ENCODE measurements around the gene CRLF1. TPM values are rescaled to one million over a fixed set of nuclear protein-coding genes. Genes with fewer than 3 reads are reported as not detected.

Gene CRLF1
- 309 and 313 TPM in 2 replicates for total RNA-seq

GRCh38 chr19:18606281-18607225, at the start of gene CRLF1:
Gene CRLF1 (minus strand): TSS chr19:18606799. CDS start chr19:18606656, 143 bp downstream.

GRCh38 chr19:18636969-18637629, 30.5 kb upstream of the CRLF1 start, which contains the start of gene KLHL26:
Gene KLHL26 (plus strand): TSS chr19:18637028. CDS start chr19:18637055, 27 bp downstream.

GRCh38 chr19:18612772-18613588, 6.4 kb upstream of the CRLF1 start, which contains the start of gene TMEM59L:
Gene TMEM59L (plus strand): TSS chr19:18612870. CDS start chr19:18612959, 89 bp downstream.

GRCh38 chr19:18588611-18589379, 17.8 kb downstream of the CRLF1 start, which contains the start of gene REX1BD:
Gene REX1BD (plus strand): TSS chr19:18588798. CDS start chr19:18588802, 4 bp downstream.

GRCh38 chr19:18571564-18572344, 34.8 kb downstream of the CRLF1 start, which contains the start of gene UBA52:
Gene UBA52 (plus strand): TSS chr19:18571857. CDS start chr19:18573301, 1,444 bp downstream.

GRCh38 chr19:18557411-18558201, 49.0 kb downstream of the CRLF1 start, which contains the start of gene KXD1:
Gene KXD1 (plus strand): TSS chr19:18557870. CDS start chr19:18562057, 4,187 bp downstream.

Other genes starting within 250 kb of the CRLF1 start
- 18.2 and 19.8 TPM in 2 replicates for gene GDF15, start 220.6 kb downstream of the CRLF1 start, total RNA-seq
- gene LRRC25, start 209.2 kb downstream of the CRLF1 start, total RNA-seq = not detected in 2 replicates
- gene SSBP4, start 187.4 kb downstream of the CRLF1 start, total RNA-seq = 99.8 and 114 TPM in 2 replicates
- gene ISYNA1, start 168.7 kb downstream of the CRLF1 start, total RNA-seq = 19.5 and 29.5 TPM in 2 replicates
- gene ELL, start 84.7 kb downstream of the CRLF1 start, total RNA-seq = 12.3 and 21.4 TPM in 2 replicates
- gene FKBP8, start 63.2 kb downstream of the CRLF1 start, total RNA-seq = 400 and 409 TPM in 2 replicates
- gene KXD1, start 48.9 kb downstream of the CRLF1 start, total RNA-seq = 113 and 151 TPM in 2 replicates
- gene UBA52, start 34.9 kb downstream of the CRLF1 start, total RNA-seq = 1,196 and 1,251 TPM in 2 replicates
- gene REX1BD, start 18.0 kb downstream of the CRLF1 start, total RNA-seq = 64.3 and 65.9 TPM in 2 replicates
- gene TMEM59L, start 6.1 kb upstream of the CRLF1 start, total RNA-seq = 11.9 and 12.8 TPM in 2 replicates
- gene KLHL26, start 30.2 kb upstream of the CRLF1 start, total RNA-seq = 11.6 and 17.8 TPM in 2 replicates
- gene CRTC1, start 76.9 kb upstream of the CRLF1 start, total RNA-seq = 2.0 and 3.4 TPM in 2 replicates
- under 0.01 and 1.5 TPM in 2 replicates for gene COMP, start 184.5 kb upstream of the CRLF1 start, total RNA-seq
- gene UPF1, start 225.2 kb upstream of the CRLF1 start, total RNA-seq = 33.6 and 51.2 TPM in 2 replicates